Heart left ventricle (tissue), 16 donors: ENCODE data around the gene PCDHB11. TPM values are rescaled to one million over a fixed set of nuclear protein-coding genes. Genes with fewer than 3 reads are reported as not detected.
"Not testable (repeated sequence)": the region's sequence is repeated elsewhere in the genome, so short reads cannot be mapped to it uniquely, and the experiment has no call there.

Experiments used
- ATAC-seq, 4 donors: fragments of 200-7000 bp; cut with Tn5 transposase; one replicate each; pipeline ENCODE4 v1.9.1; 2020 to 2022; ENCODE audit warnings: moderate library complexity in 4 of 4, mild to moderate bottlenecking in 3 of 4, moderate number of reproducible peaks in 1 of 4
- DNase-seq, 5 donors: peaks; one replicate each; pipeline ENCODE4 v3.0.0-alpha.2; 2020
- H3K27ac ChIP-seq, 12 donors: fragments of 200-600 bp; sonication (generic) in 4 of 12; one replicate each; pipeline versions ENCODE4 v1.5.0 to v1.8.0; 2016 to 2022; ENCODE audit warnings: mild to moderate bottlenecking in 2 of 12
- H3K27me3 ChIP-seq, 9 donors: fragments of 200-600 bp; sonication (generic) in 2 of 9; one replicate each; pipeline versions ENCODE4 v1.5.1 to v1.8.0; 2016 to 2022; ENCODE audit warnings: mild to moderate bottlenecking in 3 of 9
- H3K36me3 ChIP-seq, 9 donors: fragments of 200-600 bp; sonication (generic) in 2 of 9; one replicate each; pipeline versions ENCODE4 v1.5.0 to v1.8.0; 2018 to 2022; ENCODE audit warnings: mild to moderate bottlenecking in 2 of 9
- H3K4me1 ChIP-seq, 12 donors: fragments of 200-600 bp; sonication (generic) in 4 of 12; one replicate each; pipeline versions ENCODE4 v1.5.0 to v1.8.0; 2016 to 2022; ENCODE audit warnings: mild to moderate bottlenecking in 3 of 12
- H3K4me3 ChIP-seq, 12 donors: fragments of 200-600 bp; sonication (generic) in 4 of 12; one replicate each; pipeline versions ENCODE4 v1.5.0 to v1.8.0; 2017 to 2022; ENCODE audit warnings: mild to moderate bottlenecking in 9 of 12, moderate library complexity in 4 of 12
- H3K9me3 ChIP-seq, 12 donors: fragments of 200-600 bp; sonication (generic) in 4 of 12; one replicate each; pipeline versions ENCODE4 v1.5.0 to v1.8.0; 2016 to 2022; ENCODE audit warnings: mild to moderate bottlenecking in 1 of 12
- CTCF ChIP-seq, 12 donors: fragments of 200-600 bp; sonication (generic) in 4 of 12; IDR thresholded peaks; one replicate each; pipeline versions ENCODE4 v1.5.0 to v1.8.0; 2018 to 2022; ENCODE audit warnings: antibody characterized with exemption in 12 of 12, mild to moderate bottlenecking in 5 of 12
- POLR2A ChIP-seq, 2 donors: fragments of 450-650 bp; IDR thresholded peaks; one replicate each; pipeline ENCODE4 v1.6.1; 2017; ENCODE audit warnings: antibody characterized with exemption in 2 of 2, mild to moderate bottlenecking in 2 of 2, moderate library complexity in 2 of 2
- WGBS, 4 donors: extraction: QIAGEN DNeasy Blood & Tissue Kit in 2 of 4; methylation state at CpG; one replicate each; pipeline versions ENCODE4 v1.1.5 to v1.1.7; 2013 to 2018; 5-methylcytosine and 5-hydroxymethylcytosine counted together
- intact Hi-C, 10 donors: fragments of 100-400 bp; cut with DNase I; formaldehyde crosslinking; loops; one replicate each; pipeline versions ENCODE4 v1.11.1 to v1.14.2; 2022
- polyA plus RNA-seq, 2 donors: library from polyadenylated mRNA; stranded (reverse); fragments of 200-250 nt; gene quantifications; one replicate each; pipeline ENCODE4 v1.2.3, GENCODE V29; 2013
- total RNA-seq, 9 donors: library from RNA; depleted of rRNA in 2 of 9; stranded (reverse); fragments of >200 nt in 2 of 9; fragmentation: NEBNext Ultra II Directional in 3 of 9; extraction: Animal tissue kit (Norgen Biotek cat#: 25700) in 3 of 9; gene quantifications; one replicate each; pipeline versions ENCODE4 v1.1.0 to v1.2.4, GENCODE V29; 2016 to 2023
- donor health status: ischemic (EF 13 %, LVEDD 7.1; RV severe dilation, severe dysfunction).
- donor health status: healthy with polysubstance abuse.
- donor health status: DM: no; HTN: yes; CAD: no.
- donor health status: DM: no; HTN: no; CAD: no.
- donor health status: ischemic (EF 25% LVEDD 6.9; RV normal size, moderate dysfunction).
- donor health status: ischemic (EF 25% LVEDD 5.7; RV mildly dilated, moderate dysfunction).
- donor health status: healthy.
- donor health status: DM: yes; HTN: yes; CAD: no.
- donor health status: ischemic (EF 35%, LVEDD 5.7; RV mildly dilated, moderate dysfunction).
- donor health status: nonischemic (EF 11% LVEDD 7.7; RV severe dilation, severe dysfunction).
- donor health status: DM: yes; HTN: yes; CAD: no.
- donor health status: PGD.
- donor health status: ischemic (EF 29% LVEDD 5.4; RV normal size, mild dysfunction).
- donor health status: nonischemic (EF 23%, LVEDD 6.1; RV moderate dilation, normal function).

PCDHB11 gene
- total and polyA plus RNA-seq, 11 donors, result 0.23 to 2.8 (median 1.1) TPM

GRCh38 chr5:141150993-141151325 is 48.5 kb upstream of the PCDHB11 start:
- DNase-seq (no peak), ATAC-seq (no peak)
- TF ChIP-seq POLR2A (IDR thresholded peaks at IDR 0.05) (no peak), CTCF (IDR thresholded peaks at IDR 0.05) (no peak)
- peaks cover 0 to 38% (median 4%) of the 10 kb centered on the region in 9 donors for H3K27me3 ChIP-seq
- H3K4me1 ChIP-seq, result no peaks in the 10 kb centered on the region
- intact Hi-C loops, result no loop called here
- H3K36me3 ChIP-seq, result no peaks in the 10 kb centered on the region
- H3K4me3 ChIP-seq, result no peak overlapping the region
- peaks cover 0 to 98% (median 43%) of the 10 kb centered on the region in 12 donors for H3K9me3 ChIP-seq
- H3K27ac ChIP-seq, result no peak overlapping the region
- 29 to 50% (median 38%) methylated on average over 13 of the region's 13 CpGs for WGBS, 4 donors

GRCh38 chr5:141151632-141152031 is 47.8 kb upstream of the PCDHB11 start:
- H3K27me3 ChIP-seq, result peaks cover 0 to 44% (median 8%) of the 10 kb centered on the region in 9 donors
- H3K4me3 ChIP-seq, H3K4me1 ChIP-seq, H3K36me3 ChIP-seq, ATAC-seq, H3K27ac ChIP-seq, intact Hi-C loops: not testable (repeated sequence)
- 31 to 47% (median 32%) methylated on average over 20 to 40 of the region's 41 CpGs for WGBS, 4 donors
- H3K9me3 ChIP-seq, result peaks cover 0 to 98% (median 49%) of the 10 kb centered on the region in 12 donors
- DNase-seq, result peak in 1 of 5 donors; percentile 54

GRCh38 chr5:141152096-141152495 is 47.3 kb upstream of the PCDHB11 start:
- H3K4me1 ChIP-seq, intact Hi-C loops, DNase-seq, H3K4me3 ChIP-seq, H3K27ac ChIP-seq, ATAC-seq, H3K36me3 ChIP-seq: not testable (repeated sequence)
- WGBS, 4 donors, result 25 to 29% (median 26%) methylated on average over 18 to 36 of the region's 36 CpGs
- Histone ChIP-seq H3K9me3 (peaks cover 0 to 98% (median 54%) of the 10 kb centered on the region in 12 donors), H3K27me3 (peaks cover 0 to 49% (median 9%) of the 10 kb centered on the region in 9 donors)

- ATAC-seq (no peak), DNase-seq (no peak)
- H3K9me3 ChIP-seq, result peaks cover 0 to 90% (median 39%) of the 10 kb centered on the region in 12 donors
- no peaks in the 10 kb centered on the region for H3K4me1 ChIP-seq
- no peaks in the 10 kb centered on the region for H3K36me3 ChIP-seq
- peaks cover 0 to 48% (median 10%) of the 10 kb centered on the region in 9 donors for H3K27me3 ChIP-seq
- intact Hi-C loops, result no loop called here
- peak overlapping the region in 2 of 12 donors; percentile 7 to 16 for H3K4me3 ChIP-seq
- TF ChIP-seq POLR2A (IDR thresholded peaks at IDR 0.05) (no peak), CTCF (IDR thresholded peaks at IDR 0.05) (peak in 2 of 12 donors; percentile 6)
- 28 to 40% (median 34%) methylated on average over 21 of the region's 21 CpGs for WGBS, 4 donors
- H3K27ac ChIP-seq, result no peak overlapping the region
Observed at GRCh38 chr5:141155540-141156374, 43.7 kb upstream of the PCDHB11 start.

GRCh38 chr5:141157356-141157755 is 42.1 kb upstream of the PCDHB11 start:
- H3K4me3 ChIP-seq, intact Hi-C loops, ATAC-seq, H3K27ac ChIP-seq, H3K4me1 ChIP-seq, H3K36me3 ChIP-seq: not testable (repeated sequence)
- WGBS, 4 donors, result 0 to 34% (median 30%) methylated on average over 1 to 38 of the region's 38 CpGs
- peak in 1 of 5 donors; percentile 28 for DNase-seq
- peaks cover 0 to 36% (median 10%) of the 10 kb centered on the region in 9 donors for H3K27me3 ChIP-seq
- peaks cover 0 to 93% (median 33%) of the 10 kb centered on the region in 12 donors for H3K9me3 ChIP-seq

- intact Hi-C loops, ATAC-seq, H3K36me3 ChIP-seq, H3K4me1 ChIP-seq, H3K27ac ChIP-seq, H3K4me3 ChIP-seq: not testable (repeated sequence)
- peaks cover 0 to 93% (median 37%) of the 10 kb centered on the region in 12 donors for H3K9me3 ChIP-seq
- DNase-seq, result peak in 1 of 5 donors; percentile 30
- peaks cover 0 to 30% (median 10%) of the 10 kb centered on the region in 9 donors for H3K27me3 ChIP-seq
- 25 to 49% (median 35%) methylated on average over 5 to 22 of the region's 28 CpGs for WGBS, 4 donors
Observed at GRCh38 chr5:141157901-141158300, 41.5 kb upstream of the PCDHB11 start.
